ENCODE data around the gene MVP. TPM values are rescaled to one million over a fixed set of nuclear protein-coding genes. Genes with fewer than 3 reads are reported as not detected.

MVP gene
- total and polyA plus RNA-seq, 8 donors = 12.5 to 280 (median 19.7) TPM

GRCh38 chr16:29876217-29876593 lies 55.9 kb downstream of the MVP start:
- ATAC-seq (peak; percentile 20), DNase-seq (no peak)
- intact Hi-C loops (cut with DNase I) = no loop called here
- H3K4me3 ChIP-seq = peak overlapping the region; percentile 8 to 35
- H3K9me3 ChIP-seq = no peaks in the 10 kb centered on the region
- H3K27me3 ChIP-seq = peaks cover 11 to 62% of the 10 kb centered on the region in 2 donors
- H3K4me1 ChIP-seq = peaks cover 3 to 11% of the 10 kb centered on the region in 2 donors
- H3K27ac ChIP-seq = no peak overlapping the region
- H3K36me3 ChIP-seq = no peaks in the 10 kb centered on the region
- TF ChIP-seq, protein P1, sequence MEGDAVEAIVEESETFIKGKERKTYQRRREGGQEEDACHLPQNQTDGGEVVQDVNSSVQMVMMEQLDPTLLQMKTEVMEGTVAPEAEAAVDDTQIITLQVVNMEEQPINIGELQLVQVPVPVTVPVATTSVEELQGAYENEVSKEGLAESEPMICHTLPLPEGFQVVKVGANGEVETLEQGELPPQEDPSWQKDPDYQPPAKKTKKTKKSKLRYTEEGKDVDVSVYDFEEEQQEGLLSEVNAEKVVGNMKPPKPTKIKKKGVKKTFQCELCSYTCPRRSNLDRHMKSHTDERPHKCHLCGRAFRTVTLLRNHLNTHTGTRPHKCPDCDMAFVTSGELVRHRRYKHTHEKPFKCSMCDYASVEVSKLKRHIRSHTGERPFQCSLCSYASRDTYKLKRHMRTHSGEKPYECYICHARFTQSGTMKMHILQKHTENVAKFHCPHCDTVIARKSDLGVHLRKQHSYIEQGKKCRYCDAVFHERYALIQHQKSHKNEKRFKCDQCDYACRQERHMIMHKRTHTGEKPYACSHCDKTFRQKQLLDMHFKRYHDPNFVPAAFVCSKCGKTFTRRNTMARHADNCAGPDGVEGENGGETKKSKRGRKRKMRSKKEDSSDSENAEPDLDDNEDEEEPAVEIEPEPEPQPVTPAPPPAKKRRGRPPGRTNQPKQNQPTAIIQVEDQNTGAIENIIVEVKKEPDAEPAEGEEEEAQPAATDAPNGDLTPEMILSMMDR (IDR thresholded peaks at IDR 0.05) = no peak

DNA sequence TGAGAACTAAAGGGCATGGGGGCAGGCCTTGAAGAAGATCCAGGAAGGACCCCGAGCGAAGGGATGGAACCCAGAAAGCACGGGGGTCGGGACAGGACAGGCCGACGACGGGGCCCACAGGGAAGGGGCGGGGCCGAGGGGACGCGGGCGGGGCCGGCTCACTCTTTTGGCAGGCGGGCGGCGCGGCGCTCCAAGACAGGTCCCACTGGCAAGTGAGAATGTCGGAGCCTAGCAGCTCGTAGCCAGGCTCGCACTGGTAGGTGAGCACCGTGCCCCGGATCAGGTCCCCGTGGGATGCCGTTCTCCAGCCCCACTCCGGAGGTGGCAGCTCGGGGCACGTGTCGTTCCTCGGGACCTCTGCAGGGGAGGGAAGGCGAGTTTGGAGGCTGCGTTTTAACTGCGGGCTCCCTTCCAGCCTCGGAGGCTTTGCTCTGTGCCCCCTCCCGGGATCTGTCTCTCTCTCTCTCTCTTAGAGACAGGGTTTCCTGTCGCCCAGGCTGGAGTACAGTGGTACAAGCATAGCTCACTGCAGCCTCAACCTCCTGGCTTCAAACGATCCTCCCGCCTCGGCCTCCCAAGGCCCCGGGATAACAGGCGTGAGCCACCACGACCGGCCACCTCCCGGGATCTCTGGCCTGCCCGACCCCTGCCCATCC lies 56.5 kb downstream of the MVP start:
- H3K4me3 ChIP-seq = peak overlapping the region; percentile 8 to 35
- TF ChIP-seq, protein P1 (IDR thresholded peaks at IDR 0.05) = no peak
- H3K9me3 ChIP-seq = no peaks in the 10 kb centered on the region
- H3K27ac ChIP-seq = no peak overlapping the region
- intact Hi-C loops (cut with DNase I) = no loop called here
- peak; percentile 68 for ATAC-seq
- H3K4me1 ChIP-seq = peaks cover 3 to 11% of the 10 kb centered on the region in 2 donors
- peaks cover 11 to 62% of the 10 kb centered on the region in 2 donors for H3K27me3 ChIP-seq
- no peaks in the 10 kb centered on the region for H3K36me3 ChIP-seq
- DNase-seq = no peak

DNA sequence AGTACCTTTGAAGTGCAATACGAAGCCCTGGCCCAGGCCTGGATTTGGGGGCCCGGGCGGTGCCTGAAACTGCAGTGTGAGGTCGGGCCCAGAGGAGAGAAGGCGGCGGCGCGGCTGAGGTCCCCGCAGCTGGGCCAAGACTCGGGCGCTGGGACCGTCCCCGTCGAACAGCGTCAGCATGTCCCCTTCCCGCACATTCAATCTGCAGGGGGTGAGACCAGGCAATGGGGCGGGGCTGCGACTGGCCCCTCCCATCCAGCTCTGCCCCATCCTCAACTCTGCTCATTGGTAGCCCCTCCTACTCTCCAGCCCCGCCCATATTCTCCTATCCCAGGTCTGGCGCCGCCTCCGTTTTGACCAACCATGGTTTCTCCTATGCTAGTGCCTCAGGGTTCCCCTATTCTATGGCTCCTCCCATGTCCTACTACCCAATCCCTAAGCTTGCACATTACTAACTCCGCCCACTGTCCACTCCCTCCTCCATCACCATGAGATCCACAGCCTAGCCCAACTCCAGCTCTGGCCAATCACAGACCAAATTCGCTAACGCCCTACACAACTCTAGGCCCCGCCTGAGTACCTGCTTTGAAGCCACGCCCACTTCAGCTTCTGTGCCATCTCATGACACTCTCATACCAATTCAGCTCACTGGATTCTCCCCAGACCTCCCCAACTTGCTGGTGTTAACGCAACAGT lies 57.2 kb downstream of the MVP start:
- intact Hi-C loops (cut with DNase I) = no loop called here
- Histone ChIP-seq H3K4me1 (peaks cover 3 to 11% of the 10 kb centered on the region in 2 donors), H3K9me3 (no peaks in the 10 kb centered on the region), H3K4me3 (peak overlapping the region; percentile 8 to 35), H3K27ac (no peak overlapping the region), H3K27me3 (peaks cover 11 to 62% of the 10 kb centered on the region in 2 donors), H3K36me3 (no peaks in the 10 kb centered on the region)
- TF ChIP-seq, protein P1 (IDR thresholded peaks at IDR 0.05) = no peak
- DNase-seq = peak in 1 of 4 donors; percentile 71
- ATAC-seq = peak; percentile 87

DNA sequence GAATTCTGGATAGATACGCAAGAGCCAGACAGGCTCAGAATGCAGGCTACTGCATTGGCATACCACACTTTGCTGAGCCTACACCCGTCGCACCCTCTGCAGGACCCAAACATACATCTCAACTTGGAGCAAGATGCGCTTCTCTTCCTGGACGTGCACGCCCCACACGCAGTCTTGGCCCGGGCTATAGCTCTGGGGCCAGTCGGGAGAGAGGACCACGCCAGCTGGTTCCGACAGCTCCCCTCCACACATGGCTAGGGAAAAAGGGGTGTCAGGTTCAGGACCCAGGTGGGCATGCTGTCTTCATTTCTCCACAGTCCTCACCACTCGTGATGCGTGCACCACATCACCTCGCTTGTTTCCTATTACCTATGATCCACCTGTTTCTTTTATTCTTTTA lies 57.9 kb downstream of the MVP start:
- DNase-seq (no peak), ATAC-seq (no peak)
- Histone ChIP-seq H3K4me3 (no peak overlapping the region), H3K27ac (no peak overlapping the region), H3K27me3 (peaks cover 11 to 62% of the 10 kb centered on the region in 2 donors), H3K36me3 (no peaks in the 10 kb centered on the region), H3K9me3 (no peaks in the 10 kb centered on the region), H3K4me1 (peaks cover 3 to 11% of the 10 kb centered on the region in 2 donors)
- TF ChIP-seq, protein P1 (IDR thresholded peaks at IDR 0.05) = no peak
- intact Hi-C loops (cut with DNase I) = no loop called here

DNA sequence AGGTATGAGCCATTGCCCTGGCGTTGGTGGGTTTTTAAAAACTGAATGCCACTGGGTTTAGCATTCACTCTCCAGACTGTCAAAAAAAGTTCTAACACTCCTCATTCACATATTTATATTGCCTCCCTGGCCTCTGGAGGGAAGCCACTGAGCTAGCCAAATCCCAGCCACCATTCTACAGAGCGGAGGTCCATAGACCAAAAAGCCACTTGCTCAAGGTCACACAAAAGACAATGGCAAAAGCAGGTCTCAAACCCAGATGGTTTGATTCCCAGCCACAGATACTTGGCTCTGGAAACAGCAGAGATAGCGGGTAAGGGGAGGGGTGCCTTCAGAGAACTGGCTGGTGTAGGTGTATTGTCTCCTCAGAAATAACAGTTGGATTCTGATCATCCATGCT lies 60.8 kb downstream of the MVP start:
- TF ChIP-seq, protein P1 (IDR thresholded peaks at IDR 0.05) = no peak
- Histone ChIP-seq H3K36me3 (no peaks in the 10 kb centered on the region), H3K4me3 (no peak overlapping the region), H3K9me3 (no peaks in the 10 kb centered on the region), H3K27ac (no peak overlapping the region), H3K27me3 (peaks cover 11 to 49% of the 10 kb centered on the region in 2 donors), H3K4me1 (peaks cover 3 to 11% of the 10 kb centered on the region in 2 donors)
- intact Hi-C loops (cut with DNase I) = no loop called here
- ATAC-seq (no peak), DNase-seq (no peak)
